ENCODE measurements around the gene FHL5.
"Not testable (repeated sequence)": the region's sequence is repeated elsewhere in the genome, so short reads cannot be mapped to it uniquely, and the experiment has no call there.

FHL5 gene, protein sequence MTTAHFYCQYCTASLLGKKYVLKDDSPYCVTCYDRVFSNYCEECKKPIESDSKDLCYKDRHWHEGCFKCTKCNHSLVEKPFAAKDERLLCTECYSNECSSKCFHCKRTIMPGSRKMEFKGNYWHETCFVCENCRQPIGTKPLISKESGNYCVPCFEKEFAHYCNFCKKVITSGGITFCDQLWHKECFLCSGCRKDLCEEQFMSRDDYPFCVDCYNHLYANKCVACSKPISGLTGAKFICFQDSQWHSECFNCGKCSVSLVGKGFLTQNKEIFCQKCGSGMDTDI

DNA sequence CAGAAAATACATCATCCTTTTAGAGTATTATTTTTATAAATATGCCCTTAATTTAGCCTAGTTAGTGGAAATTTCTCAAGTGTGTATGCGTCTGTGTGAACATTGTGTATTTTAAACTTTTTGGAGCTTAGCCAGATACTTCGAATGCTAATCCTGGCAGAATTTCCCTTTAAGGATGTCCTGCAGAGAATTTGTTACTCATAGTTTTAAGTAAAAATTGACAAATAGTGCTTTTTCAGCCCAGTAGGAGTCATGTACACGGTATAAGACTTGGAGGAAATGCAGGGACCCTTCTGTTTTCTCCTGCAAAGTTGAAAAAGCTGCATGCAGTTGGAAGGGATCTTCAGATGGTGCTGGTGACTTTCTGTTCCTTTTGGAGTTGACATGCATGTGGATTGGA is at the start of gene FHL5:
FHL5 (plus strand) TSS at position 243 of the 400 bp plus-strand sequence. CDS start 40,486 bp downstream, outside the sequence.
- DNase-seq (ENCODE audit: low read depth, low spot score): no peak

DNA sequence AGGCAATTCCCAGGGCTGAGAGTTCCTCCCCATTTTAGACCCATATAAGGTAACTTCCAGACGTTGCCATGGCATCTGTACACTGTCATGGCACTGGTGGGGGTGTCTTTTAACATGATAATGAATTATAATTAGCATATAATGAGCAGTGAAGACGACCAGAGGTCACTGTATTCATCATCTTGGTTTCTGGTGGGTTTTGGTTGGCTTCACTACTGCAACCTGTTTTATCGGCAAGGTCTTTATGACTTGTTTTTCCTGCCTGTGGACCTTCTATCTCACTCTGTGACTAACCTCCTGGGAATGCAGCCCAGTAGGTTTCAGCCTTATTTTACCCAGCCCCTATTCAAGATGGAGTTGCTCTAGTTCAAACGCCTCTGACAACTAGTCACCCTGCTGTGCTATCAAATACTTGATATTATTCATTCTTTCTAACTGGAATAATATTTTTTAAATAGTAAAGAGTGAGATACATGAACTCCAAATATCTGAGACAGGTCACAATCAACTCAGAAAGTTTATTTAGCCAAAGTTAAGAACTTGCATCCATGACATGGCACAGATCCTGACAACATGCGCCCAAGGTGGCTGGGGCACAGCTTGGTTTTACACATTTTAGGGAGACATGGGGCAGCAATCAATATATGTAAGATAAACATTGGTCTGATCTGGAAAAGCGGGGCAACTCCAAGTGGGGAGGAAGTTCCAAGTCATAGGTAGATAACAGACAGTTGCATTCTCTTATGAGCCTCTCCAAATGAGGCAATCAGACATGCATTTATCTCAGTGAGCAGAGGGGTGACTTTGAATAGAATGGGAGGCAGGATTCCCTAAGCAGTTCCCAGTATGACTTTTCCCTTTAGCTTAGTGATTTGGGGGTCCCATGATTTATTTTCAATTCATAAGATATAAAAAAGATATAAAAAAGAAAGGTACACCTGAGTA is 42.5 kb upstream of the FHL5 start:
- DNase-seq (ENCODE audit: low read depth, low spot score): no peak

DNA sequence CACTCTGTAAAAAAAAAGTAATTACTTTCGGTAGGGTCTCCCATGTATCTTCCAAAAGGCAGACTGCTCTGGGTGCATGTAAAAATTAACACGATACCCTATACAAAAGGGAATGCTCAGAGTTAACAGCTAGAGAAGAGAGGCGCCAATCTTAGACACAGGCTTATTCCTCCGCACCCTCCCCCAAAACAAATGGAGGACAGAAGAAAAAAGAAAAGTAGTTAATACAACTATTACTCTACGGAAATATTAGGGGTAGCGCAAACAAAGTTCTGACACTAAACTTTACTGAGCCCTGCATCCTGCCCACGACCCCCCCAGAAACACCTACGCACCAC is 41.7 kb upstream of the FHL5 start:
- no peak for DNase-seq (ENCODE audit: low read depth, low spot score)

DNA sequence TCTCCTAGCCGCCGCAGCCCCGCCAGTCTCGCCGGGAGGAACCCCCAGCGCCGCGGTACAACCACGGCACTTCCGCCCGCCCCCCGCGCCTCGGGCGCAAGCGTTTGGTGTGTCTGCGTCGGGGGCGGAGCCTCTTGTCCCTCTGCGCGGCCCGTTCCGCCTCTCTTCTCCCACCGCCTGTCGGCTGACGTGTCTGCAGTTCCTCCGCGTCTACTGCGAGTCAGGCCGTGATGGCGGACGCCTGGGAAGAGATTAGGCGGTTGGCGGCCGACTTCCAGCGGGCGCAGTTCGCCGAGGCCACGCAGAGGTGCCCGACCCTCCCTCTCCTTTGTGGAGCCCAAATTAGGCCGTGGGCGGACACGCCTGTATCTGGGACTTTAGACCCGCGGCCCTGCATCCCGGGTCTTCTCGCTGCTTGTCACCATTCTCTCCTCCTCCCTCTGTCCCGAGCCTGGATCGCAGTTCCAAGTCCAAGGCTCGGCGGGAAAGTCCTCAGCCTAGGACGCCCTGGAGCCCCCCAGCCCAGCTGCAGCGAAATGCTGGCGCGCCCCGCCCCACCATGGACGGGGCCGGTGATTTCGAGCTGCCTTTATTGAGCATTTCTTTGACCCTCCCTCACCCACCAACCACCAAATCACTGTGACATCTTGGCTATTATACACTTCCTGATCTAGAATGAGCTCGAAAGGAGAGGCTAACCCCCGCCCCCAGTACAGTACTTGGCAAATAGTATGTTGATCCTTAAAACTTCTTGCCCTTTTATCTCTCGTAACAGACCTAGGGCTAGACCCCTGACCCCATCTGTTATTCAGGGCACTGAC is 41.1 kb upstream of the FHL5 start, which contains the start of gene UFL1:
UFL1 (plus strand) TSS at position 163 of the 821 bp plus-strand sequence; CDS start at position 231, 68 bp downstream.
- DNase-seq (ENCODE audit: low read depth, low spot score): peak; percentile 69

DNA sequence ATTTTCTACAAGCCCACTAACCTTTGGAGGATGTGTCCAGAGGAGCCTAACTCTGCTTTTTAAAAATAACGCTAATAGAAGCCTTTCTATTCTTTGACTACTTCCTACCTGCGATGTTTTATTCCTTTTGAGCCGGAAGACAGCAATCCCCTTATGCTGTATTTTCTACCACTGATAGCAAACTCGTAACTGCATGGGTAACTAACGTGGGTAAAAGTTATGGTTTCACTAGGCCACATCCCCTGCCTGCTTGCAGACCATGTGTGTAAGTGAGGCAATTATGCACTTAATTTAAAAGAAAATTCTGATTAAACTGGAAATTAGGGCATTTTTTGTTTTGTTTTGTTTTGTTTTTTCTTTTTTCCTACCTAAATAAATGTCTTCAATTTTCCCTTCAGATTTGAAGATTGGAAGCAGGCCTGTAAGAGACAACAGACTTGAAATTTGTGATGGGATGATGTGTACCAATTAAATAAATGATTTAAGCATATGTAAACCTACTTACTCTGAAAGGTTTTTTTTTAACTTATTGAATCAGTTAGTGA is 40.4 kb upstream of the FHL5 start:
- DNase-seq (ENCODE audit: low read depth, low spot score): no peak

DNA sequence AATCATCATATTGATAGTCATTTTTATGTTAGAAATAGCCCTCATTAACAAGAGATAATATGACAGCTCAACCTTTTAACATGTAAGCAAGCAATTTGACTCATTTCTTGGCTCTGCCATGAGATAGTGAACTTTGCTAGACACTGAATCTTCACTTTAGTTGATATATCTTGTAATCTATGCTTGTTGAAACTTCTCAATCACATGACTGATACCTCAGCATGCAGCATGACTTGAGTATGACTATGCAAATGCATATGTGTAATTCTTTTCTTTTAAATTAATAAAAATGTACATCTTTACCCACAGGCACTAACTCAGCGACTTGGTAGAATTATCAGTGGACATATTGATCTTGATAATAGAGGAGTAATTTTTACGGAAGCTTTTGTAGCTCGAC is 34.7 kb upstream of the FHL5 start:
- no peak for DNase-seq (ENCODE audit: low read depth, low spot score)

DNA sequence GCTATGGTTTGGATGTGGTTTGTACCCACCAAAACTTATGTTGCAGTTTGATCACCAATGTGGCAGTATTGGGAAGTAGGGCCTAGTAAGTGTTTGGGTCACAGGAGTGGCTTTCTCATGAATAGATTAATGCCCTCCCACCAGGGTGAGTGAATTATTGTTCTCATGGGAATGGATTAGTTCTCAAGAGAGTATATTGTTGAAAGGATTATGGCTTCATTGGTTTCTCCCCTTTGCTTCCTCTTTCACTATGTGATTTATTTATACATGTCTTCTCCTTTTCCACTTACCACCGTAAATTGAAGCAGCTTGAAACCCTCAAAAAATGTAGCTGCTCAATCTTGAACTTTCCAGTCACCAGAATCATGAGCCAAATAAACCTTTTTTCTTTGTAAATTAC is 30.5 kb upstream of the FHL5 start:
- DNase-seq (ENCODE audit: low read depth, low spot score): no peak

DNA sequence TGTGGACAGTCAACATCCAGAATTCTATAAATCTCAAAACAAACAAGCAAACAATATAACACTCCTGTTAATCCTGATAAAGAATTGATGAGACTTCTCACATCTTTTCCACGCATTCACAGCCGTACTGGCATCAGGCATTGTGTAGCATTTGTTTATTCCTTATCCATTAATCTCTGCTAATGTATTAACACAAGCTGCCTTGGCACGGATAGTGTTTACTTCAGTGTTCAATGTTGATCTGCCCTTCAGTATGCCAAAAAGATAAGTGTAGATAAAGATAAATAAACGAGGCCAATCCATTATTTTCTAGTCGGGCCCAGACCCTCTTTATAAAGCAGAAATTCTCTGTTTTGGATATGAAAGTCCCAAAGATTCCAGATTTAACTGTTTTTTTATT is 25.2 kb upstream of the FHL5 start:
- DNase-seq (ENCODE audit: low read depth, low spot score): no peak

DNA sequence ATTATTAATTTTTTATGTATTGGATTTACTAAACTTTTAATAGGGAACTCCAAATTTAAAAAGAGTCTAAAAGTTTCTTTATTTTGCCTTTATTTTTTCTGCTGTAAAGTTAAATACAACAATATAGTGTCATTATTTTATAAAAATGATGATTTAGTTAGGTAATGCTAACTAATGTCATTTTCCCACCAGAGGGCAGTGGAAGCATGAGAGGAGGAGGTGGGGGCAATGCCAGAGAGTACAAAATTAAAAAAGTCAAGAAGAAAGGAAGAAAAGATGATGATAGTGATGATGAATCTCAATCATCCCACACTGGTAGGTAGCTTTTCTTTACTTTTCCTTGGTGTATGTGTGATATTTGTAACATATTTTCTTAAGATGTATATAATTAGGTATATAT is 20.2 kb upstream of the FHL5 start:
- DNase-seq (ENCODE audit: low read depth, low spot score): no peak

DNA sequence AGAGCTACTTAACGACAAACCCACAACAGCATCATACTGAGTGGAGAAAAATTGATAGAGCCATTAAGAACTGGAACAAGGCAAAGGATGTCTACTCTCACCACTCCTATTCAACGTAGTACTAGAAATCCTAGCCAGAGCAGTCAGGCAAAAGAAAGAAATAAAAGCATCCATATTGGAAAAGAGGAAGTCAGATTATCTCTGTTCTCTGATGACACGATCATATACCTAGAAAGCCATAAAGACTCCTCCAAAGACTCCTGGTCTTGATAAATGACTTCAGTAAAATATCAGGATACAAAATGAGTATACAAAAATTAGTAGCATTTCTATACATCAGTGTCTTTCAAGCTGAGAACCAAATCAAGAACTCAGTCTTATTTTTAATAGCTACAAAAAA is 17.0 kb upstream of the FHL5 start:
- DNase-seq (ENCODE audit: low read depth, low spot score): no peak

DNA sequence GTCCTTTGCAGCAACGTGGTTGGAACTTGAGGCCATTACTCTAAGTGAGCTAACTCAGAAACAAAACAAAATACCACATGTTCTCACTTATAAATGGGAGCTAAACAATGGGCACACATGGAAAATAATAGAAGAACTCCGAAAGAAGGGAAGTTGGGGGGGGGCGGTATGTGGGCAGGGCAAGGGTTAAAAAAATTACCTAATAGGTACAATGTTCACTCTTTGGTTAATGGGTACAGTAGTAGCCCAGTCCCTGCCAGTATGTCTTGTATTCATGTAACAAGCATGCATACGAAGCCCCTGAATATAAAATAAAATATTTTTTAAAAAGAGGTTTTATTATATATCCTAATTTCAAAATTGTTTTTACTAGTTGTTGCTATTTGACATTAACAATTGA is 15.3 kb upstream of the FHL5 start:
- no peak for DNase-seq (ENCODE audit: low read depth, low spot score)

DNA sequence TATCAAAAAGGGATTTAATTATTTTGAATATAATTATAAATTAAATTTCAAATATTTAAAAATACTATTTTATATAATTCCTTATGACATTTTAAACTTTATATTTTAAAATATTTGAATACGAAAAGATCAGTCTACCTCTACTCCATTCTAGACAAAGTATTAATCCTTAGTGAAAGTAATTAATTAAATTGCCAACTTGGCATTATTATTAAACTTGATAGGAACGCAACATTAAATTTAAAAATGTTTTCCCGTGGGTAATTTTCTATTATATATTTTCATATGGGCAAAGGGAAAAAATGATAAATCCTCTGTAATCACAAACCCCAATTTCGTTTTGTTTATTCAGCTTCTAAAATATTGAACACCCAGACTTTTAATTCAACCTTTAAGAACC is 8.4 kb upstream of the FHL5 start:
- DNase-seq (ENCODE audit: low read depth, low spot score): no peak

DNA sequence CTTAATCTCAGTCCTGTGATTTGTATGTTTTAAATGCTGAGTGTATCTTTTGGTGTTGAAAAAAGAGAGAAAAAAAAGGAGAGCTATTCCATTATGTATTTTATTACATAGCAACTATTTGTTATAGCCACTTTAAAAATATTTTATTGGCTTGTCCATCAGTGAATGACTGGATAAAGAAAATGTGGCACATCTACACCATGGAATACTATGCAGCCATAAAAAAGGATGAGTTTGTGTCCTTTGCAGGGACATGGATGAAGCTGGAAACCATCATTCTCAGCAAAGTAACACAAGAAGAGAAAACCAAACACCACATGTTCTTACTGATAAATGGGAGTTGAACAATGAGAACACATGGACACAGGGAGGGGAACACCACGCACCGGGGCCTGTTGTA is 3.2 kb upstream of the FHL5 start:
- not testable (repeated sequence) for DNase-seq (ENCODE audit: low read depth, low spot score)

DNA sequence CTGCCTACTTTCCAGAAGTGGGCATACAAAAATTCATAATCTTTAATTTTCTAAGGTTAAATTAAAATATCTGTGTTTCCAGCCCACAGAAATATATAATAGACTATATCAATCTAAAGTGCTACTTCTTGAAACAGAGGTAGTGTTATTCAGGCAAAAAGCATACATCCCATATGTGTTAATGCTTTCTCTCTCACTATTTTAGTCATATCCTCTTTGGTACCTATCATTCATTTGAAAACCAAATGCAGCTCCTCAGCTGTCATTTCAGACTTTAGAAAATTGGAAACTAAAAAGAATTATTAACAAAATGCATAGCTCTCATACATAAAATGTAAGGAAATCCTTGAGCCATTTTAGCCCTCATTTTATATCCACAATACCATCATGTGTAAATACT is 925 bp downstream of the FHL5 start:
- no peak for DNase-seq (ENCODE audit: low read depth, low spot score)

DNA sequence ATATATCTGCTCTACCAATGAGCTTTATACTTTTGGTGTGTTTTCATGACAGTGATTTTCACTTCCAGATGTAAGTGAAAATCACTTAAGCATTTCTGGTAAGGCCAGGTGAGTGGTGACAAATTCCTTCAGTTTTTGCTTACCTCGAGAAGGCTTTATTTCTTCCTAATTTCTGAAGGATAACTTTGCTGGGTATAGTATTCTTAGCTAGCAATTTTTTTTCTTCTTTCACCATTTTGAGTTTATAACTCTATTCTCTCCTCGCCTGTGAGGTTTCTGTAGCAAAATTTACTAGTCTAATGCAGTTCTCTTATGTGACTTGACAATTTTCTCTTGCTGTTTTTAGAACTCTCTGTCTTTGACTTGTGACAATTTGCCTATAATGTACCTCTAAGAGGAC is 7.1 kb downstream of the FHL5 start:
- DNase-seq (ENCODE audit: low read depth, low spot score): no peak

DNA sequence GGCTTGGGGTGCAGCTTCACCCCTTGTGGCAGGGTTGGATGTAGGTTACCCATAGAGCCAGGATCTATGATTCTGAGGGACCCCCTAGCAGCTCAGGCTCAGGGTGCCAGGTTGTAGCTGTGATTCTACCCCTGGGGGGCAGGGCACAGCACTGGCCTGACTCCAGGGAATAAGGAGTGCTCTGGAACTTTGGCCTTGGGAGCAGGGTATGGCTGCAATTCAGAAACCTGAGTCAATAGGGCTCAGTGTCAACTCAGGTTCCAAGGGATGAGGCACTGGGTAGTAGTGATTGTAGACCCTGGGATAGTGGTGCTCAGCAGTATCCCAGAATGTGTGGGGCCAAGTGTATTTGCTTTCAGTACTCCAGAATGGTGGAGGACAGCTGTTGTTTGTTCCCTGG is 8.6 kb downstream of the FHL5 start:
- no peak for DNase-seq (ENCODE audit: low read depth, low spot score)

DNA sequence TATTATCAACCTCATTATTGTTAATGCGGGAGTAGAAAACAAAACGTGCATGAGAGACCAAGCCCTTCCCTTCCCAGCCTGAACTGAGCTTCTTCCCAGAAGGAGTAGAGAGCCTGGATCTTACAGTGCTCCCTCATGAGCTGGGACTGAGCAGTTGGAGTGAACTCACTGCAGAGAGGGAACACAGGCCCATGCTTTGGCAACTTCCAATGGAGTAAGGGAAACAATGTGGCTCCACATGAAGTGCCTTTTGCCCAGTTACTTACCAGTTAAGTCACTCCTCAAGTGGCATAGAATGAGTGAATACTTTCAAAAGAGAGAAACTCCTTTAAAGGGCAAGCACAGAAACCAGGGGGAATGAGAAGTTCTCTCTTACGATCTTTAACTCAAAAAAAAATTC is 12.4 kb downstream of the FHL5 start:
- no peak for DNase-seq (ENCODE audit: low read depth, low spot score)

DNA sequence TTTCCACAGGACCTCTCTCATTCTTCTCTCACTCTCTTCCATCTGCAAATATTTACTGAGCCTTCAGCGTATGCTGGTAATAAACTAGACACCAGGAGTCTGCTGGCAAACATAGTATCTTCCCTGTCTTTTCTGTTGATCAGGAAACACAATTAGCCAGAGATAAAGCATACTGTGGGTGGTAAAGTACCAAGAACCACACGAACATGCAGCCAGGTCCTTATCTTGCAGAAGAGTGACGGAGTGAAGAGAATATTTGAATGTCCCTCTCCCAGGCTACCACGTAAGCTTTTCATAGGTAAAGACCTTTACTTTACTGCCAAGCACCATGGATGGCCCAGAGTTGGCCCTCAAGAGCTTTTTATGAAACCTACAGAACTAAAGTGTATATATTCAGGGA is 13.3 kb downstream of the FHL5 start:
- no peak for DNase-seq (ENCODE audit: low read depth, low spot score)

DNA sequence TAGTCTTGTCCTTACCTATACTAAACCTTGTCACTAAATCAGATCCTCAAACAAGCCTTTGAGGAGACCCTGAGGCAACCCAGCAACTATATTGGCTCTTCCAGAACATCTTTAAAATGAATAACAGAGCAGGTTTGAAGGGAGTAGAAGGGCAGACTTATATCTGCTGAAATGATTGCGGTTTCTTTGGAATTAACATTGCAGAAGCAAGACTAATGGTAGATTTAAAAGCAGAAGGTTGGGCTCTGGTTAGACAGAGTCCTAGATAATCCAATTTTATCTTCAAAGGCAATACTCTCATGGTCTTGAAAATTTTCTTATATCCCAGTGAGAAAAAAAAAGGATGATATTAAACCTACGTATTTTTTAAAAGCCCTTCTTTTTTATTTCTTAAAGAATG is 19.1 kb downstream of the FHL5 start:
- no peak for DNase-seq (ENCODE audit: low read depth, low spot score)

DNA sequence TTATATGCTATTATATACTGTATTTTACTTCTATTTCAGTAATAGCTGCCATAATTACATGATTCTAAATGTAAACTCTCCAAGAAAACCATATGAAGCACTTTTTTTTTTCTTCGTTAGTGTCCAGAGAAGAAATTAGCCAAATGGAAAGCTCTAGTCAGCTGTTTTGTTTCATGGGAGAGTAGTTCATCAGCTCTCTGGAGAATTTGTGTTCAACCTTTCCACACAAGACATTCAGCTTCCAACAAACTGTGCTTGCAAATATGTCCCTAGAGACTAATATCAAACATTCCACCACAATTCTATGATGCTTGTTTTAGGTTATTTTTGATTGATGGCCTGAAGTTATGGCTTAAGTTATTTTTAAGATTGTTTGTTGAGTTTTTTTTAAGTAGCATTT is 19.5 kb downstream of the FHL5 start:
- no peak for DNase-seq (ENCODE audit: low read depth, low spot score)

DNA sequence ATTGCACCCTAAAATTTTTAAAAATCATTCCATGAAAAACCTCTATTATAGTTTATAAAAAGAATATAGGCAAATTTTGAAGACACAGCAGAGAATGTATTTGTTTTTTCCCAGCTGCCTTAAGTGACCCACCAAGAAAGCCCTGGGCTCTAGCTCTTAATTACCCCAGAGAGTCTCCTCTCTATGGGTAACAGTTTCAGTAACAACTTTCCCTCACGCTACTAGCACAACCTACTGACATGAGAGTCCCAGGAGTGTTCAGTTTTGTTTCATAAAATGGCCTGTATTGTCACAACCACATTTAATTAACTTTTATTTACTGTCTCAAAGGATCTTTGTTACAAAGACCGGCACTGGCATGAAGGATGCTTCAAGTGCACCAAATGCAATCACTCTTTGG is 41.5 kb downstream of the FHL5 start:
- no peak for DNase-seq (ENCODE audit: low read depth, low spot score)

DNA sequence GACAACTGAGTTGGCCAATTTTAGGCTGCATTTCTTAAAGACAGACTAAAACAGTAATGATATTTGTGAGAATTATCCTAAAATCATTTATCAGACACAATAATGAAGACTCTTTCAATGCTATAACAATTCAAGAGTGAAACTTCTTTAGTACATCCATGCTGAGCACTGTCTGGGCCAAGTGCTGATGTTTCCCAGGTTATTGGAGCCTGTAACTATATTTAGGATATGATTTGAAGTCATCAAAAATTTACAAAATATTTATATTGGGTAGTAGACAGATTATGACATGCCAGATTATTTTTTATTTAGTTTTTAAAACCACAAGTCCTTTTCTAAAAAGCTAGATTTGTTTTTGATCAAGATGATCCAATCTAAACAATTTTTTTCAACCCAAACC is 45.1 kb downstream of the FHL5 start:
- DNase-seq (ENCODE audit: low read depth, low spot score): no peak

All from brain pericyte (primary cell).